Panc1 (cell line): Measurements from ENCODE around the gene GPR32. TPM values are rescaled to one million over a fixed set of nuclear protein-coding genes. Genes with fewer than 3 reads are reported as not detected.

Source experiments
- ATAC-seq: fragments of 200-7000 bp; cut with Tn5 transposase; 2 replicates; pipeline ENCODE4 v1.9.1; 2020; ENCODE audit warnings: mild to moderate bottlenecking, moderate library complexity
- BruUV-seq: library from RNA; stranded (reverse); fragments of 400-500 nt; replicated peaks from 2 replicates; lab custom pipeline; 2021; lab: Mats Ljungman, UMichigan
- CTCF ChIA-PET: fragments of 300-600 bp; sonication (Branson Sonifier 250); formaldehyde crosslinking; loops from one replicate; lab custom pipeline; 2022; ENCODE audit warnings: antibody characterized with exemption; lab: Charles Lee
- POLR2A ChIA-PET: fragments of 300-600 bp; sonication (Branson Sonifier 250); formaldehyde crosslinking; loops from one replicate; lab custom pipeline; 2022; ENCODE audit warnings: antibody characterized with exemption; lab: Charles Lee
- DNase-seq: peaks from one replicate; pipeline ENCODE4 v3.0.0-alpha.2; 2010; ENCODE audit warnings: low read depth, low spot score
- H3K27ac ChIP-seq: 2 replicates; pipeline ENCODE4 v1.5.1; 2011; ENCODE audit warnings: mild to moderate bottlenecking, low read length, inconsistent platforms
- H3K27me3 ChIP-seq: fragments of 200-500 bp; sonication (Bioruptor generic); 2 replicates; pipeline ENCODE4 v1.6.0; 2014; ENCODE audit warnings: low read length, inconsistent platforms; ENCODE audit not compliant: control insufficient read depth, insufficient read depth
- H3K36me3 ChIP-seq: fragments of 200-500 bp; sonication (Bioruptor generic); 2 replicates; pipeline ENCODE4 v1.5.1; 2014; ENCODE audit warnings: inconsistent platforms, mild to moderate bottlenecking, low read length, moderate library complexity; ENCODE audit not compliant: control insufficient read depth, insufficient read depth
- H3K4me1 ChIP-seq: 2 replicates; pipeline ENCODE4 v1.5.1; 2011; ENCODE audit warnings: inconsistent platforms, mild to moderate bottlenecking, low read length, moderate library complexity; ENCODE audit not compliant: control insufficient read depth, insufficient read depth
- H3K4me3 ChIP-seq, 2 experiments: 2 replicates each; pipeline ENCODE4 v1.5.1; 2011 to 2012; ENCODE audit warnings: low read depth in 2 of 2, low read length in 2 of 2, mild to moderate bottlenecking in 2 of 2, inconsistent platforms in 1 of 2, moderate library complexity in 1 of 2
- H3K9me3 ChIP-seq: fragments of 200-500 bp; sonication (Bioruptor generic); 2 replicates; pipeline ENCODE4 v1.5.1; 2014; ENCODE audit warnings: low read depth, mild to moderate bottlenecking, inconsistent platforms, low read length, moderate library complexity; ENCODE audit not compliant: control insufficient read depth, insufficient read depth
- CTCF ChIP-seq: fragments of 450-650 bp; IDR thresholded peaks from 2 replicates; pipeline ENCODE4 v1.5.1; 2017; ENCODE audit warnings: mild to moderate bottlenecking
- POLR2AphosphoS5 ChIP-seq: IDR thresholded peaks from 2 replicates; pipeline ENCODE4 v1.6.1; 2012; ENCODE audit warnings: mild to moderate bottlenecking, low read depth, low read length, moderate library complexity
- REST ChIP-seq, 2 experiments: IDR thresholded peaks; 2 replicates each; pipeline ENCODE4 v1.6.1; 2011 to 2012; ENCODE audit warnings: low read depth in 2 of 2, control low read depth in 1 of 2, low read length in 1 of 2, mild to moderate bottlenecking in 1 of 2, moderate library complexity in 1 of 2; ENCODE audit not compliant: insufficient read depth in 1 of 2
- SIN3A ChIP-seq: IDR thresholded peaks from 2 replicates; pipeline ENCODE4 v1.6.1; 2012; ENCODE audit warnings: low read depth, mild to moderate bottlenecking, low read length, moderate library complexity, borderline replicate concordance; ENCODE audit not compliant: insufficient read depth
- TCF7L2 ChIP-seq: IDR thresholded peaks from 2 replicates; pipeline ENCODE4 v1.6.1; 2011; ENCODE audit warnings: mild to moderate bottlenecking, low read depth, low read length, inconsistent platforms
- in situ Hi-C: cut with HindIII; loops from 2 replicates; pipeline ENCODE4 v1.10.0; 2016; ENCODE audit warnings: low sequenced_read_pairs, low pct_unique_long_range_greater_than_20kb
- intact Hi-C: fragments of 100-400 bp; cut with micrococcal nuclease; formaldehyde crosslinking; loops from one replicate; pipeline ENCODE4 v1.10.0; 2022; ENCODE audit not compliant: unreplicated experiment
- total RNA-seq: library from RNA; stranded (reverse); gene quantifications from one replicate; pipeline ENCODE4 v1.2.1, GENCODE V29; 2021; ENCODE audit not compliant: unreplicated experiment

The GPR32 gene
- total RNA-seq, 1 experiment from 2014 or later, result not detected

DNA sequence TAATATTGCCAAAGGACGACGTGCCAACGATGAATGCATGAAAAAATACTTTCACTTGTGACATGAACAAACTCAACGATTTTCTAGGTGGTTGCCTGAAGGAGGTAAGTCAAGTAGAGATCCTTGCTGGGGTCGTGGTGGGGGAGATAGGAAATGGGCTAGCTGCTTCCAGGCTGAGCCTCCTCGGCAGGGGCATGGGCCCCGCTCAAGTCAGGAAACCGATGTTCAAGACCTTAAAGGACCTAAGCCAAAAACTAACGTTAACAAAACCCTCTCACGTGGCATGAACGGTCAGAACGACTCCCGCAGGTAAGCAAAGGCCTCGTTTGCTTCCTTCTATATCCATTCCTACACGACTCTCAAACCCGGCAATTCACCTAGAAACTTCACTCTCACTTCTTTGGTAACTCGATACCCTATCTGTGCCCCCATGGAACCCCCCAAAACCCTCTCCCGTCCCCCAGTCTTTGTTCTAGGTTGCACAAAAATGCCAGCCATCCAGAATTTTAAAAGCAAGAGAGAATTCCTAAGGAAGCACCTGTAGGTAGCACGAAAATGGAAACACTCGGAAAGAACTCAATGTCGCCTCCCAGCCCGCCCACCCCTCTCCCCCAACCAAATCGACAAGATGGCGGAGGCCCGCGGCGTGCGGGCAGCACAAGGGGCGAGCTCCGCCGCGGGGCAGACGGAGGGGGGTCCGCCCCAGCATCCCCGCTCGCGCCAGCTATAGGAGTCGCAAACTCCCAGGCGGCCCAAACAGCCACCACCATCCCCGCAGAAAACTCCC lies 33.6 kb downstream of the GPR32 start:
- Histone ChIP-seq H3K4me1 (peaks cover 8% of the 10 kb centered on the region), H3K27ac (peak overlapping the region; percentile 94), H3K36me3 (peaks cover 13% of the 10 kb centered on the region), H3K9me3 (no peaks in the 10 kb centered on the region), H3K4me3 (peak overlapping the region; percentile 85 to 89), H3K27me3 (no peaks in the 10 kb centered on the region)
- BruUV-seq, result TSS peak; percentile 95
- CTCF ChIA-PET, result no interaction called here
- ATAC-seq, result peak; percentile 71
- TF ChIP-seq TCF7L2 (no peak), POLR2AphosphoS5 (no peak; the same call in 1 of the 2 replicates), REST (IDR thresholded peaks at IDR 0.05; ENCODE audit: insufficient read depth in 1 of 2, low read depth in 2 of 2, low read length in 1 of 2) (no peak; a peak in 1 of 4 replicates), CTCF (no peak), SIN3A (no peak)
- in situ Hi-C loops, result no loop called here
- POLR2A ChIA-PET, result interaction anchor here (0.6 kb wide), 2 partner anchors 25 to 80 kb away, joined by 4 to 10 read pairs; no protein-coding TSS in a partner anchor
- no peak for DNase-seq
- intact Hi-C loops, result no loop called here

- H3K27me3 ChIP-seq, result no peaks in the 10 kb centered on the region
- ATAC-seq, result peak; percentile 96
- peak; percentile 78 for DNase-seq
- H3K27ac ChIP-seq, result peak overlapping the region; percentile 94
- ChIA-PET POLR2A (interaction anchor here (0.6 kb wide), 2 partner anchors 26 to 79 kb away, joined by 4 to 10 read pairs; no protein-coding TSS in a partner anchor), CTCF (interaction anchor here (0.7 kb wide), 1 partner anchor 102 kb away, joined by 3 read pairs; no protein-coding TSS in a partner anchor)
- peaks cover 13% of the 10 kb centered on the region for H3K36me3 ChIP-seq
- H3K9me3 ChIP-seq, result no peaks in the 10 kb centered on the region
- BruUV-seq, result no TSS peak
- intact Hi-C loops, result no loop called here
- TF ChIP-seq REST (IDR thresholded peaks at IDR 0.05; ENCODE audit: insufficient read depth in 1 of 2, low read depth in 2 of 2, low read length in 1 of 2), result no peak; a peak in 1 of 4 replicates
- peak; percentile 97 for TF ChIP-seq POLR2AphosphoS5
- no peak for TF ChIP-seq CTCF
- TF ChIP-seq SIN3A, result no peak
- TF ChIP-seq TCF7L2, result 0 out of 2 replicates have a peak, but pooled peaks have one; percentile 45
- peak overlapping the region; percentile 85 to 89 for H3K4me3 ChIP-seq
- in situ Hi-C loops, result no loop called here
- H3K4me1 ChIP-seq, result peaks cover 8% of the 10 kb centered on the region
Observed at GRCh38 chr19:50804420-50805272, 34.4 kb downstream of the GPR32 start.
